Activated naive CD4-positive, alpha-beta T cell treated with anti-CD3 and anti-CD28 coated beads for 36 hours (primary cell): ENCODE results near the gene FAM110D. TPM values are rescaled to one million over a fixed set of nuclear protein-coding genes. Genes with fewer than 3 reads are reported as not detected.

Experiments used
- CTCF ChIA-PET: fragments of 350-600 bp; sonication (Branson Sonifier 250); formaldehyde crosslinking; loops from one replicate; lab custom pipeline; 2021; ENCODE audit warnings: antibody characterized with exemption; lab: Charles Lee
- DNase-seq: peaks from one replicate; pipeline ENCODE4 v3.0.0-alpha.2; 2020
- H3K27ac Mint-ChIP-seq: one replicate; pipeline ENCODE4 v1.8.0; 2021; ENCODE audit warnings: mild to moderate bottlenecking, mixed read lengths
- H3K27me3 Mint-ChIP-seq: one replicate; pipeline ENCODE4 v1.8.0; 2021; ENCODE audit warnings: low read depth, mixed read lengths
- H3K36me3 Mint-ChIP-seq: one replicate; pipeline ENCODE4 v1.8.0; 2021; ENCODE audit warnings: low read depth, mixed read lengths
- H3K4me1 Mint-ChIP-seq: one replicate; pipeline ENCODE4 v1.8.0; 2021; ENCODE audit warnings: low read depth, mixed read lengths
- H3K4me3 Mint-ChIP-seq: one replicate; pipeline ENCODE4 v1.8.0; 2021; ENCODE audit warnings: mild to moderate bottlenecking, moderate library complexity, mixed read lengths
- H3K9me3 Mint-ChIP-seq: one replicate; pipeline ENCODE4 v1.8.0; 2021; ENCODE audit warnings: mixed read lengths
- intact Hi-C: fragments of 100-400 bp; cut with micrococcal nuclease; formaldehyde crosslinking; loops from one replicate; pipeline ENCODE4 v1.15.1; 2023
- total RNA-seq, 2 experiments: library from RNA; stranded (reverse); gene quantifications; one replicate each; pipeline ENCODE4 v1.2.3, GENCODE V29; 2021

The FAM110D gene
- total RNA-seq, result under 1 TPM in 1 of 2 experiments, not detected in 1; 0.07 TPM

- CTCF ChIA-PET, result interaction anchor here (0.6 to 4.3 kb wide), 2 partner anchors 13 to 275 kb away, joined by 3 to 21 read pairs; no protein-coding TSS in a partner anchor
- H3K27ac Mint-ChIP-seq, result no peak within 1 kb of the TSS
- no peaks in the 10 kb centered on the region for H3K36me3 Mint-ChIP-seq
- no peak within 1 kb of the TSS for H3K4me3 Mint-ChIP-seq
- no peak for DNase-seq
- H3K27me3 Mint-ChIP-seq, result peaks cover 27% of the 10 kb centered on the region
- H3K9me3 Mint-ChIP-seq, result no peaks in the 10 kb centered on the region
- intact Hi-C loops, result no loop called here
- peaks cover 11% of the 10 kb centered on the region for H3K4me1 Mint-ChIP-seq
These were observed at the start of gene FAM110D for GRCh38 chr1:26158908-26159742. Gene FAM110D, plus strand, starts transcription at chr1:26159079. Its CDS starts 2,213 bp downstream, at chr1:26161292.

DNA sequence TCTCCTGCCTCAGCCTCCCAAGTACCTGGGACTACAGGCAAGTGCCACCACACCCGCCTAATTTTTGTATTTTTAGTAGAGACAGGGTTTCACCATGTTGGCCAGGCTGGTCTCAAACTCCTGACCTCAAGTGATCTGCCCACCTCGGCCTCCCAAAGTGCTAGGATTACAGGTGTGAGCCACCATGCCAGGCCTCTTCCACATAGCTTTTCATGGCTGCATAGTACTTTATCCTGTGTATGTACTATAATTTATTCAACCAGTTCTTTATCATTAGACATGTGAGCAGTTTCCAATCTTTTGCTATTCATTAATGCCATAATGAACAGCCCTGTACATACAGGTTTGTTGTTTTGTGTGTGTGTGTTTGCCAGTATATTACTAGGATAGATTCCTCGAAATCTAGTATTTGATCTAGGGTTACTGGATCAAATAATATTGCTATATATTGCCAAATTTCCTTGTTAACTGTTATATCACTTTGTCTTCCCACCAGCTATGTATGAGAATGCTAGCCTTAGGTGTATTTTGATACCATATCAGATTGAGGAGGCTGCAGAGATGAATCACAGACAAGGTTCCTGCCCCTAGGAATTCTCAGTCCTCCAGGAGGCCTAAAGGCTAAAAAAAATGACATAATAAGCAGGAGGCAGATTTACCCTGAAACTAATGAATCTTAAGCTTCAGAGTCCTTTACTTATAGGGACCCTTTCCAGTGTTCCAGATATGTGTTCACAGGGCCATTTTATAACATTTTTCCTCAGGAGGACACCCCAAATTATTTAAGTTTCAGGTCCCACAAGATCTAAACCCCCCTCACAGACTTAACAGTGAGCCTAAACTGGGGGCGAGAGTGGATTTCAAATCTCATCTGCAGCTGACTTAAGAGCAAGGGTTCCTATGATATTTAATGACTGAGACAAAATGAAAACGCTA is 49.4 kb upstream of the FAM110D start:
- H3K27me3 Mint-ChIP-seq, result no peaks in the 10 kb centered on the region
- no peaks in the 10 kb centered on the region for H3K9me3 Mint-ChIP-seq
- no peak for DNase-seq
- CTCF ChIA-PET, result interaction anchor here (1.0 to 1.9 kb wide), 5 partner anchors 30 to 124 kb away, joined by 3 to 13 read pairs (median 4); partner anchors contain the start of gene CEP85
- intact Hi-C loops, result loop anchor here (2.0 to 10.0 kb wide), 3 partner anchors 168 to 285 kb away; partner anchors contain the start of gene STMN1
- H3K27ac Mint-ChIP-seq, result no peak overlapping the region
- H3K4me3 Mint-ChIP-seq, result peak overlapping the region; percentile 81
- peaks cover 9% of the 10 kb centered on the region for H3K36me3 Mint-ChIP-seq
- peaks cover 28% of the 10 kb centered on the region for H3K4me1 Mint-ChIP-seq

- DNase-seq, result peak; percentile 77
- peaks cover 28% of the 10 kb centered on the region for H3K4me1 Mint-ChIP-seq
- CTCF ChIA-PET, result interaction anchor here (1.6 to 1.9 kb wide), 2 partner anchors 28 to 34 kb away, joined by 5 to 13 read pairs; no protein-coding TSS in a partner anchor
- H3K36me3 Mint-ChIP-seq, result peaks cover 10% of the 10 kb centered on the region
- H3K27ac Mint-ChIP-seq, result peak overlapping the region; percentile 73
- H3K27me3 Mint-ChIP-seq, result no peaks in the 10 kb centered on the region
- H3K9me3 Mint-ChIP-seq, result no peaks in the 10 kb centered on the region
- peak overlapping the region; percentile 81 for H3K4me3 Mint-ChIP-seq
- intact Hi-C loops, result loop anchor here (1.0 to 5.0 kb wide), 4 partner anchors 15 to 204 kb away; partner anchors contain the start of genes CEP85 and STMN1
These were observed 47.9 kb upstream of the FAM110D start for GRCh38 chr1:26110731-26111529.

GRCh38 chr1:26111530-26112406 is 47.1 kb upstream of the FAM110D start, which contains the start of gene PDIK1L:
Gene PDIK1L, plus strand, starts transcription at chr1:26111824. Its CDS starts 2,485 bp downstream, at chr1:26114309.
- Mint-ChIP-seq H3K36me3 (peaks cover 11% of the 10 kb centered on the region), H3K27me3 (no peaks in the 10 kb centered on the region), H3K27ac (peak within 1 kb of the TSS; percentile 90), H3K4me3 (peak within 1 kb of the TSS; percentile 96), H3K4me1 (peaks cover 28% of the 10 kb centered on the region), H3K9me3 (no peaks in the 10 kb centered on the region)
- CTCF ChIA-PET, result interaction anchor here (0.6 to 2.6 kb wide), 3 partner anchors 11 to 29 kb away, joined by 5 to 11 read pairs (median 8); no protein-coding TSS in a partner anchor
- intact Hi-C loops, result loop anchor here (1.0 to 5.0 kb wide), 4 partner anchors 15 to 205 kb away; partner anchors contain the start of genes CEP85 and STMN1
- peak; percentile 94 for DNase-seq

DNA sequence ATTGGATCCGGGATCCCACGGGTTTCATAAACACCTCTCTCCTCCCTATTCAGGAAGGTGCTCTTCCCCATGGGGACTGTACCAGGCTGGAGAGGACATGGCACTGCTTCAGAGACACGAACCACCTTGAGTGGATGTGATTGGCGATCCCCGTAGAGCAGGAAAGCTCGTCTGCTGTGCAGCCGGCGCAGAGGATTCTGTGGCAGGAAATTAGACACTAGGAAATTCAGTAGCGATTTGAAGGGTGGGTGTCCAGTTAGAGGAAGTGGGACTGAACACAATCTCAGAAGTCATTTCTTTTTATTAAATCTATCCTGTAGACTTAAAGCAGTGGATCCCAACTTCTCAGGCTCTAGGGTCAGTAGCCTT is 46.5 kb upstream of the FAM110D start:
- Mint-ChIP-seq H3K9me3 (no peaks in the 10 kb centered on the region), H3K27me3 (no peaks in the 10 kb centered on the region), H3K27ac (peak overlapping the region; percentile 90), H3K36me3 (peaks cover 13% of the 10 kb centered on the region), H3K4me3 (peak overlapping the region; percentile 96), H3K4me1 (peaks cover 28% of the 10 kb centered on the region)
- intact Hi-C loops, result loop anchor here (5.0 kb wide), 1 partner anchor 165 kb away; no protein-coding TSS in a partner anchor
- peak; percentile 55 for DNase-seq
- CTCF ChIA-PET, result interaction anchor here (1.8 to 2.6 kb wide), 3 partner anchors 11 to 32 kb away, joined by 6 to 11 read pairs (median 8); no protein-coding TSS in a partner anchor

DNA sequence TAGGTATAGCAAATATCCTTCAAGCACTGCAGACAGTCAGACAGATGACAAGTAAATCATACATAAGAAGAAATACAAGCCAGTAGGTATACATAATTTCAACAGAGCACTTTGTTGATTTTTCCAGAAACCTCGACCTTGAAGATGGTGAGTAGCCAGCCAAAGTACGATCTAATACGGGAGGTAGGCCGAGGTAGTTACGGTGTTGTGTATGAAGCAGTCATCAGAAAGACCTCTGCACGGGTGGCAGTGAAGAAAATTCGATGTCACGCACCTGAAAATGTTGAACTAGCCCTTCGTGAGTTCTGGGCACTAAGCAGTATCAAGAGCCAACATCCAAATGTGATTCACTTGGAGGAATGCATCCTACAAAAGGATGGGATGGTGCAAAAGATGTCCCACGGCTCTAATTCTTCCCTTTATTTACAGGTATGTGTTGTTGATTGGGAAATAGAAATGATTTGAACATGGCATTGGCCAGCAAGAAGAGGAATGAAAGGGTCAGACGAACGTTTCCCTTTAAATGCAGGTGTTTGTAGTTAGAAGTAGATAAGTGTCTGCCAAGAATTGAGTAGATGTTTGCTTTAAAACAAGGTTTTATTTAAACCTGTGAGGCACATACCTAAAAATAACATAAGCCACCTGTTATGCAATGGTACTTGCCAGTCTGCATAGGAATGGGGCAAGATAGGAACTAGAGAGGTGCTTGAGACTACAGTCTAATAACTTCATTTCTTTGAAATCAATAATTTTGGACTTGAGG is 44.5 kb upstream of the FAM110D start:
- Mint-ChIP-seq H3K27me3 (no peaks in the 10 kb centered on the region), H3K4me3 (no peak overlapping the region)

DNA sequence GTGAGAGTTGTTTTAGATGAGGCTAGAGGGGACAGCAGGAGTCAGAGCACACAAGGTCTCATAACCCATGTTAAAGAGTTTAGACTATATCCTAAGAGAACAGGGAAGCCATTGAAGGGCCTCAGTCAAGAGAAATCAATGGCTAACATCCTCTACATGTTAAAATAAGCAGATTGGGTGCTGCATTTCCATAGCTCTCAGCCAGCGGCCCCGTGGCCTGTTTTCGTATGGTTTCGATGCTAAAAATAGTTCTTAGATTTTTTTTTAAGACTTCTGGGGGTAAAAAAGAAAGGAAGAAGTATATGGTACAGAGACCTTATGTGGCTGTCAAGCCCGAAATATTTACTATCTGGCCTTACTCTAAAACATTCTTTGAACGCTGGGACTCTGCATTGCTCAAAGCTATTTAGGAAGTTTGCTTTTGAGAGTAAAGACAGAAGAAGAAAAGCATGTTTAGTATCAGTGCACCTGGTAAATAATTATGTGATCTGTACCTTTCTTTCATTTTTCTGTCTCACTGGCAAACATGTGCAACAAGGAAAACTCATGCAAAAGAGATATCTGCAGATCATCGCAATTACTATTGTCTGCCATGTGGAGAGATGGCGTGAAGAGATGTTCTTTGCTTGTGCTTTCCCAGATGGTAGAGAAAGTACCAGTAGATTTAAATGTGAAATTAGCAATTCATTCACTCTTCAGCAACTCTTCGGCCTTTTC is 38.8 kb upstream of the FAM110D start:
- H3K4me1 Mint-ChIP-seq, result peaks cover 37% of the 10 kb centered on the region
- peak overlapping the region; percentile 69 for H3K27ac Mint-ChIP-seq
- H3K27me3 Mint-ChIP-seq, result no peaks in the 10 kb centered on the region
- DNase-seq, result no peak
- H3K9me3 Mint-ChIP-seq, result no peaks in the 10 kb centered on the region
- CTCF ChIA-PET, result interaction anchor here (0.7 to 2.9 kb wide), 3 partner anchors 10 to 25 kb away, joined by 4 to 15 read pairs (median 4); no protein-coding TSS in a partner anchor
- H3K4me3 Mint-ChIP-seq, result no peak overlapping the region
- intact Hi-C loops, result loop anchor here (10.0 kb wide), 1 partner anchor 885 kb away; the partner anchor contains the start of gene SYF2
- H3K36me3 Mint-ChIP-seq, result peaks cover 20% of the 10 kb centered on the region

More for the DNA sequence above, 44.5 kb upstream of the FAM110D start:
- Mint-ChIP-seq H3K36me3 (peaks cover 18% of the 10 kb centered on the region), H3K9me3 (no peaks in the 10 kb centered on the region), H3K27ac (no peak overlapping the region), H3K4me1 (peaks cover 34% of the 10 kb centered on the region)
- no peak for DNase-seq
- CTCF ChIA-PET, result interaction anchor here (1.2 to 2.6 kb wide), 5 partner anchors 9 to 78 kb away, joined by 3 to 11 read pairs (median 6); no protein-coding TSS in a partner anchor
- intact Hi-C loops, result loop anchor here (5.0 kb wide), 1 partner anchor 163 kb away; no protein-coding TSS in a partner anchor

- peaks cover 51% of the 10 kb centered on the region for H3K4me1 Mint-ChIP-seq
- H3K27me3 Mint-ChIP-seq, result no peaks in the 10 kb centered on the region
- H3K27ac Mint-ChIP-seq, result peak overlapping the region; percentile 50
- peaks cover 17% of the 10 kb centered on the region for H3K36me3 Mint-ChIP-seq
- no peaks in the 10 kb centered on the region for H3K9me3 Mint-ChIP-seq
- DNase-seq, result no peak
- CTCF ChIA-PET, result interaction anchor here (1.1 to 4.3 kb wide), 3 partner anchors 9 to 23 kb away, joined by 3 to 28 read pairs (median 8); no protein-coding TSS in a partner anchor
- intact Hi-C loops, result loop anchor here (10.0 kb wide), 1 partner anchor 887 kb away; the partner anchor contains the start of gene SYF2
- no peak overlapping the region for H3K4me3 Mint-ChIP-seq
These were observed 36.8 kb upstream of the FAM110D start for GRCh38 chr1:26121854-26122773.
